Vagina (tissue), 2 donors: Measurements from ENCODE around the gene RRAD. TPM values are rescaled to one million over a fixed set of nuclear protein-coding genes. Genes with fewer than 3 reads are reported as not detected.

Experiments
- DNase-seq, 2 donors: peaks; one replicate each; pipeline ENCODE4 v3.0.0-alpha.2; 2017; ENCODE audit errors: extremely low spot score in 2 of 2
- H3K27ac ChIP-seq: fragments of 200-600 bp; sonication (generic); one replicate; pipeline ENCODE4 v1.5.1; 2019
- H3K27me3 ChIP-seq: fragments of 200-600 bp; sonication (generic); one replicate; pipeline ENCODE4 v1.5.1; 2019
- H3K36me3 ChIP-seq, 2 donors: fragments of 200-600 bp; sonication (generic); one replicate each; pipeline ENCODE4 v1.5.1; 2017 to 2019
- H3K4me1 ChIP-seq: fragments of 200-600 bp; sonication (generic); one replicate; pipeline ENCODE4 v1.5.1; 2019
- H3K4me3 ChIP-seq, 2 donors: fragments of 200-600 bp; sonication (generic); 1 replicate in 1 of 2; 2 replicates in 1 of 2; pipeline ENCODE4 v1.5.1; 2016 to 2019
- H3K9me3 ChIP-seq: fragments of 200-600 bp; sonication (generic); one replicate; pipeline ENCODE4 v1.5.1; 2019
- CTCF ChIP-seq, 3 experiments: fragments of 450-650 bp in 2 of 3; fragments of 200-600 bp in 1 of 3; sonication (generic) in 1 of 3; IDR thresholded peaks; one replicate each; pipeline ENCODE4 v1.5.1; 2017 to 2019; ENCODE audit warnings: antibody characterized with exemption in 3 of 3, mild to moderate bottlenecking in 2 of 3, moderate library complexity in 2 of 3
- POLR2A ChIP-seq, 2 donors: fragments of 450-650 bp; IDR thresholded peaks; one replicate each; pipeline ENCODE4 v1.6.1; 2017; ENCODE audit warnings: antibody characterized with exemption in 2 of 2, mild to moderate bottlenecking in 2 of 2, moderate library complexity in 2 of 2
- POLR2AphosphoS5 ChIP-seq, 2 donors: sonication (generic); formaldehyde crosslinking; IDR thresholded peaks; one replicate each; pipeline ENCODE4 v1.9.0; 2017; ENCODE audit warnings: antibody characterized with exemption in 2 of 2, mild to moderate bottlenecking in 2 of 2, low read depth in 1 of 2; ENCODE audit not compliant: insufficient read depth in 1 of 2
- intact Hi-C: fragments of 100-400 bp; cut with DNase I; formaldehyde crosslinking; loops from one replicate; pipeline ENCODE4 v1.15.1; 2023
- total RNA-seq: library from RNA; depleted of rRNA; stranded (reverse); fragments of >200 nt; gene quantifications from one replicate; pipeline ENCODE4 v1.2.3, GENCODE V29; 2016

RRAD gene
- total RNA-seq, 1 donor from 2014 or later, result 49.1 TPM

GRCh38 chr16:66882702-66883101, 42.6 kb downstream of the RRAD start:
- intact Hi-C loops, result no loop called here

GRCh38 chr16:66881964-66882508, 43.3 kb downstream of the RRAD start:
- H3K4me3 ChIP-seq, result no peak overlapping the region
- no peaks in the 10 kb centered on the region for H3K9me3 ChIP-seq
- peaks cover 0 to 13% of the 10 kb centered on the region in 2 donors for H3K36me3 ChIP-seq
- H3K27ac ChIP-seq, result no peak overlapping the region
- no peaks in the 10 kb centered on the region for H3K27me3 ChIP-seq
- no peak for TF ChIP-seq POLR2AphosphoS5 (IDR thresholded peaks at IDR 0.05; ENCODE audit: insufficient read depth in 1 of 2, low read depth in 1 of 2)
- no peak for TF ChIP-seq CTCF (IDR thresholded peaks at IDR 0.05)
- no peak for TF ChIP-seq POLR2A (IDR thresholded peaks at IDR 0.05)
- intact Hi-C loops, result no loop called here
- no peak for DNase-seq
- peaks cover 20% of the 10 kb centered on the region for H3K4me1 ChIP-seq

More at GRCh38 chr16:66882702-66883101, 42.6 kb downstream of the RRAD start:
- Histone ChIP-seq H3K4me3 (no peak overlapping the region), H3K27ac (no peak overlapping the region), H3K9me3 (no peaks in the 10 kb centered on the region), H3K27me3 (no peaks in the 10 kb centered on the region), H3K36me3 (peaks cover 0 to 13% of the 10 kb centered on the region in 2 donors), H3K4me1 (peaks cover 20% of the 10 kb centered on the region)
- DNase-seq, result no peak
- TF ChIP-seq POLR2AphosphoS5 (IDR thresholded peaks at IDR 0.05; ENCODE audit: insufficient read depth in 1 of 2, low read depth in 1 of 2) (no peak), CTCF (IDR thresholded peaks at IDR 0.05) (no peak), POLR2A (IDR thresholded peaks at IDR 0.05) (no peak)

GRCh38 chr16:66881560-66881959, 43.8 kb downstream of the RRAD start:
- no peak overlapping the region for H3K27ac ChIP-seq
- no peaks in the 10 kb centered on the region for H3K9me3 ChIP-seq
- H3K27me3 ChIP-seq, result no peaks in the 10 kb centered on the region
- TF ChIP-seq POLR2AphosphoS5 (IDR thresholded peaks at IDR 0.05; ENCODE audit: insufficient read depth in 1 of 2, low read depth in 1 of 2), result no peak
- TF ChIP-seq POLR2A (IDR thresholded peaks at IDR 0.05), result no peak
- TF ChIP-seq CTCF (IDR thresholded peaks at IDR 0.05), result no peak
- peaks cover 0 to 13% of the 10 kb centered on the region in 2 donors for H3K36me3 ChIP-seq
- no peak for DNase-seq
- H3K4me3 ChIP-seq, result peak overlapping the region in 1 of 2 donors; percentile 93
- peaks cover 20% of the 10 kb centered on the region for H3K4me1 ChIP-seq
- intact Hi-C loops, result no loop called here

GRCh38 chr16:66881014-66881417, 44.3 kb downstream of the RRAD start:
- TF ChIP-seq POLR2A (IDR thresholded peaks at IDR 0.05) (no peak), CTCF (IDR thresholded peaks at IDR 0.05) (no peak), POLR2AphosphoS5 (IDR thresholded peaks at IDR 0.05; ENCODE audit: insufficient read depth in 1 of 2, low read depth in 1 of 2) (no peak)
- peak overlapping the region; percentile 83 for H3K27ac ChIP-seq

GRCh38 chr16:66880288-66881013, 44.9 kb downstream of the RRAD start, which contains the start of gene PDP2:
Gene PDP2 (plus strand): TSS chr16:66880515. CDS start chr16:66884285, 3,770 bp downstream.
- Histone ChIP-seq H3K27me3 (no peaks in the 10 kb centered on the region), H3K4me3 (peak within 1 kb of the TSS; percentile 88 to 93), H3K27ac (peak within 1 kb of the TSS; percentile 83), H3K4me1 (peaks cover 20% of the 10 kb centered on the region), H3K9me3 (no peaks in the 10 kb centered on the region), H3K36me3 (peaks cover 0 to 9% of the 10 kb centered on the region in 2 donors)
- peak in 1 of 2 donors; percentile 96 for DNase-seq
- intact Hi-C loops, result no loop called here
- TF ChIP-seq POLR2A (IDR thresholded peaks at IDR 0.05) (peak in 1 of 2 donors; percentile 18), CTCF (IDR thresholded peaks at IDR 0.05) (peak in 1 of 3 experiments; percentile 16), POLR2AphosphoS5 (IDR thresholded peaks at IDR 0.05; ENCODE audit: insufficient read depth in 1 of 2, low read depth in 1 of 2) (peak; percentile 85 to 88)

More at GRCh38 chr16:66881014-66881417, 44.3 kb downstream of the RRAD start:
- intact Hi-C loops, result no loop called here
- H3K9me3 ChIP-seq, result no peaks in the 10 kb centered on the region
- H3K36me3 ChIP-seq, result peaks cover 0 to 13% of the 10 kb centered on the region in 2 donors
- H3K27me3 ChIP-seq, result no peaks in the 10 kb centered on the region
- H3K4me1 ChIP-seq, result peaks cover 20% of the 10 kb centered on the region
- no peak for DNase-seq
- peak overlapping the region; percentile 88 to 93 for H3K4me3 ChIP-seq
